NCI-H1105 (cell line): Measurements from ENCODE around the gene KCNIP4.
A peak's percentile ranks its signal among the peaks of the same experiment; 100 is the strongest.

Experiments
- DNase-seq: peaks from one replicate; lab custom pipeline; 2025; lab: John Stamatoyannopoulos, UW

Gene KCNIP4

DNA sequence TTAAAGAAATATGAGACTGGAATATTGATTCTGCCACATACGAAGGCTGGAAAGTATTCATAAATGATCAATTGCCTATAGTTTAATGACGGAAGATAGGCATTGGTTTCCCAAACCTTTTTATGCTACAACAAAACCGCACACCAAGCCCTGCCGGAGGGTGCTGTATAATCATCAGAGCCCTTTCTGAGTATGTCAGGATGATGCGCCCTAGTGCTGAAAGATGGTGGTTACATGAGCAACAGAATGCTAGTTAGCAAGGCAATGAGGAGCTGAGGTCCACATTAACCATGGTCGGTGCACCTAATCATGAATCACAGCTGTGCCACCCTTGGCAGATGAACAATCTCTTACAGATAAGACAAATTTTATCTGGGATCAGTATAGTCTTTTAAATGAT, 757.3 kb downstream of the KCNIP4 start:
- DNase-seq, result no peak

DNA sequence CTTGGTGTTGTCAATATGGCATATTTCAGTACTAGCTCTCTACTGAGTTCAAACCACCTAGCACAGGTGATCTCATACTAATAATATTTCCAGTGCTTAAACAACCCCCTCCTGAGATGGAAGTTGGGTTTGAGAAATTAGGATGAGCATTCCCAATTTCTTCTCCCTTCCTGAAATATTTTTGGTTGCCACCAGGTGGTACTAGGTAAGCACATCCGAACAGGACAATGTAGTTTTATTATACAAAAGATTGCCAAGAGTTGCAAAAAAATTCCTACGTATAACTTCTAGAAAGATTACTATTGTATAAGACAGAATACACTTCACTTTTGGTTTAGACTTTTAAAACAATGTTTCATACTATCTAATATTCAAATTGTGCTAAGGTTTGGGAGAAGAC, 763.8 kb downstream of the KCNIP4 start:
- no peak for DNase-seq

DNA sequence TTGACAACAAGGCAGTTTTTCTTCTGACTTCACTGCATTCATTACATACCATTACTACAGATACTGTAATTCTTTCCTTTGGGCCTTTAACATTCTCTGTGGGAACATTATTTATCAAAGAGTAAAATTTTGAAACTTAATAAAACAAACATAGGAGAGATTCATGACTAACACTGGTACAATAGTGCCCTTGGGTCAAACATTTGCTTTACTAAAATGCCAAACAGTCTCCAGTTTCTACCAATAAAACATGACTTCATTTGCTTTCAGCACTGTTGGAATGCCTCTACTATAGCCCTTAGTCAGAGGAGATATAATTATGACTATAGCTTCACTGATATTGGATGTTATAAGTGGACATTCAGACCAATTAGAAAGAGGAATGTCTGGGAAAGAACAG, 766.9 kb downstream of the KCNIP4 start:
- no peak for DNase-seq

DNA sequence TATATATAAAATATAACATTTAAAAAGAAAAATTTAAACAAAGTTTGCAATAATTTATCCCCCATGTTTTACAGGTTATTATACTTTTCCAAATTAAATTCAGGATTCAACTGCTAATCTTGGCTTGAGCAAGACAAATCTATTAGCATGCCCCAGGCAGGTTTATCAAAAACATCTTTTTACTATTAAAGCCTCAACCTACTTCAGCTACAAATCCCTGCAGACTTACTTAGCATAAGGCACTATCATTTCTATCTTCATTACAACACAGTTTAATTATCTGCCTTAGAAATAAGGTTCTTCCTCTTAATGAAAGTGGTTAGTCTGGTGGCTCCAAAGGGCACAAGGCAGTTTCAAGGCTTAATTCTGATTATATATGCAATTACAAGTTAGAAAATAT, 770.7 kb downstream of the KCNIP4 start:
- DNase-seq, result no peak

DNA sequence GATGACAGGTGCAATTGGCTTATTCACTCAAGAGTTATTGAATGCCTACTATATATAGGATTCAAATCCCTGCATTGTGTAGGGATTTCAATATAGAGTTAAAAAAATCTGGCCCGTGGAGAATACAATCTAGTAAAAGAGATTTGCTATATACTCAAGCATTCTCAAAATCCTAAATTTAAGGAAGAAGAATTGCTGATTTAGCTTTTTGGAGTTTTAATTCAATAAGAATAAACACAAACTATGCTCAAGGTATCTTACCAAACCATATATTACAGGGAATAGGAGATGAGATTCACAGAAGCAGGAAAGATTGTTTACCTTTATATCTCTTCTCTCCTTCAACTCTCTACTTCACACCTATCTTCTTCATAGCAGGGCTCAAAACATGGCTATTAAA, 771.5 kb downstream of the KCNIP4 start:
- DNase-seq, result no peak

DNA sequence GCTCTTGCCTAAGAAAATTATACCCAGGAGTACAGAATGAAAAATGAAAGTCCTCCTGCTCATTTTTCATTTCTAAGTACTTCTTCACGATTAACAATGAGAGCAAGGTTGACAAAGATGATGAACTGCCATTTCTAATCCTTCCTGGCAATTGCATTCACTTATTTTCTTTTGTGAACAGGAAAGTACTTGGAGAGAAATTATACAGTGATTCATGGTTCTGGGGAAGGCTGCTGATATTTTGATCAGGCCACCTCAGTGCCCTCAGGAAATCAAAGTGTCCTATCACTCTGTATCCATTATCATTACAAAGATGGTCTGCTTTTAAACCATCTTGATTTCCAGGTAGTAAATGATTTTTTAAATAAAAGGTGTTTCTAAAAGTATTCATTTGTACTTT, 780.9 kb downstream of the KCNIP4 start:
- DNase-seq, result no peak

DNA sequence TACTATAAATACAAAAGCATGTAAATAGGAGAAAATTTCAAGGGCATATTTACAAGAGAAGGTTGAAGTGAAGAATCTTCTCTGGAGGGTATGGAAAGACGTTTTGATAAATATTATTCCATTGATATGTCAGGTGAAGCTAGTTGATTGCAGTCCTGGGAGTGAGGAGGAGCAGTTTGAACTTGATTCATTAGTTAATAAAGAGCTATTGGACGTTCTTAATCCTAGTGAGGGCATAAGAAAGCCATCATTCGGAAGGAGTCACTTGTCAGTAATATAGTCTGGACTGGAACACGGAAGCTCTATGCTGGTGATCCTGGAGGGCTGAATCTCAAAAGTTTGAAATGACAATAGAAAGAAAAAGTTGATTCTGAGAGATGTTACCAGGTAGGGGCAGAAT, 793.2 kb downstream of the KCNIP4 start:
- no peak for DNase-seq

DNA sequence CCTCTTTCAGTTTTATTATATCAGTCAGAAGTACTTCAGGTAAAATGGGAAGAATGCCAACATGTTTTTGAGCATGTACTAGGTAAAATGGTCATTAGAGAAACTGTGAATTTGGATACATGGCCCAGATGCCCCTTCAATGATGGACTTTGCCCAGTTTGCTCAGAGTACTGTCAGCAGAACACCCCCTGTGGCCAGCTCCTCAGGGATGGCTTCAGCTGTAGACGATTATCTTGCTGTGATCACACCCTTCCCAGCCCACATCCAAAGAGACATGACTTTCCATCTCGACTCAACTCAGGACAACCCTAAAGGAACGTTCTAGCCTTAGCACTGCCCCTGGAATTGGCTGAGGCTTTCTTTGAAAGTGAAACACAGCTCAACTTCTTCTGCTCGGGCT, 809.2 kb downstream of the KCNIP4 start:
- no peak for DNase-seq

DNA sequence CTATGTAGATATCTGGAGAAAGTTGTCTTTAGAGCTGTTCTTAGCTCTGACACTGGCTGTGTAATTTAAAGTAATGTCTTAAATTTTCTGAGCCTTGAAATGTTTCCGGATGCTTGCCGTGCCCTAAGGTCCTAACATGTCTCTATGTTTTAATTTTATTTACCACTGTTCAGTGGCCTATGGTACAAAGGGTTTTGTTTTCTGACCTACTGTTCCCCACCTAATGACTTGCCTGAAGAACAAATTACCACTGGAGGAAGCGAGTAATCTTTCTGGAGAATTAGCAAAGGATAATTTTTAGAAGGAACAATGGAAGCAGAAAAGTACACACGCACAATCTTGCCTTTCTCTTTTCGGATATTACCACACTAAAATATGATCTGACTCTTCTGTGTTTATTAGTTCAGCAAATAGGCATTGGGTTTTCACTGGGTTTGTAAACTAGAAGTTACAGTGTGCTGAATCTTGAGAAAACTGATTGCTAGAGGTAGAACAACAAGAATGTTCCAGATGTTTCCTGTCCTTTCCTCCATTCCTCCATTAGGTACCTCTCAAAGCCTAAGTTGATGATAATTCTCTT, 812.4 kb downstream of the KCNIP4 start:
- DNase-seq, result no peak

DNA sequence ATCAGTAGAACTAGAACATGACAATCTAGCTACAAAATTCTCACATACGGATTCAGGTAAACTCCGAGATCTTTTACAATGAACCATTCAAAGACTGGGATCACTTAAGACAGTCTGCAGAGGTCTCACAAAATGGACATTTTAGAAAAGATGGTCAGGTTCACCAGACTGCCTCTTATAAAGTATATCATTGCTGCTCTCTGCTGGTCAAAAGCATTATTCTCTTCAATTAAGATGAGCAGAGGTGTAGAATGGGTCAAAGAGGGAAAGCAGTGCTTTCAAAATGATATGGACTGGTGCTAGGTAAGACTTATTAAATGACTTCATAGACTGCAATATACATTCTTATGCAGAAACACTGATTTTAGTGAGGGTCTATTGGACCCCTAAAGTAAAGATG, 813.6 kb downstream of the KCNIP4 start:
- peak; percentile 13 for DNase-seq

DNA sequence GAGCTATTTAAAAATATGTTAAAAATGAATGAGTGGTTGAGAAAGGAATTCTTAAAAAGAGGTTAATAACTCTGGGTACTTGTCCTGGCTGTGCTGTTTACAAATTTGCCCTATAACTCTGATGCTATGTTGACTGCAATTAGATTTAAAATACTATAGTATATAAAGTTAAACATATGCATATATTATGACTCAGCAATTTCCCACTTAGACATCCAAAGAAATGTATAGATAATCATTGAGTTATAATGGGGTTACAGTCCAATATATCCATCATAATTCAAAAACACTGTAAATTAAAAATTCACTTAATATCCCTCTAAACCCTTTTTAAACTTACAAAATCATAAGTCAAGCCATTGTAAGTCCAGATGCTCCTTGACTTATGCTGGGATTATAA, 818.0 kb downstream of the KCNIP4 start:
- no peak for DNase-seq

DNA sequence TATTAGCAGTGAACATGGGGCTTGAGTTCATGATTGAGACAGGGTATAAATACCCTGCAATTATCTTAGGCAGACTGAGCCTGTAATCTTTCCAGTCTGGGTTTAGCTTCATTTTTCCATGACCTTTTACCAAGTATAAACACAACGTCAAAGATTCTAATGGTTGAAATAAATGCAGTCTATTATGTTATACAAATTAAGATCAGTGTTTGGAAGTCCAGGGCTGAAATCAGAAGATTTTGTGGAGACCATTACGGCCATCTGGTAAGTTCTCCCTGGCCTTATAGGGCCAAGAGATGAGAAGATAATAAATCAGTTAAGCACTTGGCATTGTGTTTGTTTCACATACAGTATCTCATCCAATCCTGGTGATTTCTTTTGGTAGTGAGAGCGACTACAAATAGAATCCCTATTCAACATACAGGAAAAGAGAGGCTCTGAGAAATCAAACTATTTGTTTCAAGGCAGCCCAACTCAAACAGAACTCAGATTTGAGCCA, 822.5 kb downstream of the KCNIP4 start:
- no peak for DNase-seq

DNA sequence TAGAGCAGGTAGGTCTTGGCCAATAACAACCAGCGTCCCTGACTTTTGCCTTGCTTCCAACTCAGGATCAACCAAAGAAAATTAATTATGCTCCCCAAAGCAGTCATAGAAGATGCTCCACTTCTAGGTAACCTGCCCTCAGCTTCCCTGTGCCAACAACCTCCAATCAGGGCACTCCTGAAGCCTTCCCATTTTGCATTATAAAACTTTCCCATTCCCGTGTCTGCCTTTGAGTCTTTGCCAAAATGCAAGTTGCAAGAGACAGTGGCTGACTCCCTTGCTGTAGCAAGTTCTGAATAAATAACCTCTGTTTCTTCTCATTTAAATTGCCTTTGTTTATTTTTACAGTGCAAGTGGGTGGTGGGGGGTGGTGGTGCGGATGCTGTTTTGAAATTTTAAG, 830.3 kb downstream of the KCNIP4 start:
- DNase-seq, result no peak

DNA sequence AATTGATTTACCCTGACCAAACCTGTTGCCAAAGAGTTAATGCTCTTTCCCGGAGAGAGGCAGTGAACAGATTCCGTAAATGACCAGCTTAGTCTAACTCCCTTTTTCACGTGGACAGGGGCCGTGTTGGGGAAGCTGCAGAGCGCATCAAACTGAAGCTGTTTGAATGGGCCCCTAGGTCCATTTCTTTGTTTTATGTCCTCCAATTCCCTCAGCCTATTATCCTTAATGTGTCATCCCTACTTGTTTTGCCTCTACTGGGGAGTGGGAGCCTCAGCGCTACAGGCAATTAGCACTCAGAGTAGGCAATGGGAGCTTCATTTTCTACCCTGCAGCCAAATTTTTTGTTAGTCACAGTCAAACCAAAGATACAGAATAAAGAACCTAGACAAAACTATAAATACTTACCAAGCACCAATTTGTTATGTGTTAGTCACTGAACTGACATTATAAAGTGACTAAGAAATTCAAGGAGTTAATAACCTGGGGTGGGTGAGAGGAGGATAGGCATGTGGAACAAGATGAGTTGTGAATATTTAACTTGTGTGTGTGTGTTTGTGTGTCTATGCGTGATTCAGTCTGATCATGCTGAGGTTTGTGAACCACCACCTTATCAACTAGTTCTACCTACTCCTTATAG, 830.9 kb downstream of the KCNIP4 start:
- DNase-seq, result no peak

DNA sequence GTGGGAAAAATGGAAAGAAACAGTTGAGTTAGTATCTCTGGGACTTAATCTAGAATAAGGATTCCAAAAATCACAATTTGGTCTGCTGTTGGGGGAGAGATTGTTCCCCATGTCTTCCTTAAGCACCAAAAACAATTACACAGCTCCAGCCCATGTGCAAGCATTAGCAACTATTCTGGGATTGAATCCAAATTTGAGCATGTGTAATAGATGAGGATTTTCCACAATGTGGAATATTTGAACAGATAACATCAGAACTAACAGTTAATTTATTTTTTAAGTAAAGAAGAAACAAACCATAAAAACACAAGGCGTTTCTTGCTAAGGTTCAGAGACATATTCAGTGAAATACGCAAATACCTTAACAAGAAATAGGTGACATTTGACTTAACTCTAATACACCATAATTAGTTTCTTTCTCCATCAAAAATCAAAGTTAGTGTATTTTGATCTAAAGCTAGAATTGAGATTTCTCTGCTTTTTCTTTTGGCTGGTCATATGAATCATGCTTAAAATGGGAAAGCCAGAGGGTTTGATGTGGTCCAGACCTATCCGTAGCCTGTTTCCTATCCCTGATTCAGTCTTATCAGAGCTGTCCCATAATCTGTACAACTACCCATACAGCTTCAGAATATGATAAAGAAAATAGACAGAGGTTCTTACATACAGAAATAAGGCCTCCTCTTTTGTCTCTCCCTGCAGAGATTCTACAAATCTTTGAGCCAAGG, 834.9 kb downstream of the KCNIP4 start:
- DNase-seq, result no peak

DNA sequence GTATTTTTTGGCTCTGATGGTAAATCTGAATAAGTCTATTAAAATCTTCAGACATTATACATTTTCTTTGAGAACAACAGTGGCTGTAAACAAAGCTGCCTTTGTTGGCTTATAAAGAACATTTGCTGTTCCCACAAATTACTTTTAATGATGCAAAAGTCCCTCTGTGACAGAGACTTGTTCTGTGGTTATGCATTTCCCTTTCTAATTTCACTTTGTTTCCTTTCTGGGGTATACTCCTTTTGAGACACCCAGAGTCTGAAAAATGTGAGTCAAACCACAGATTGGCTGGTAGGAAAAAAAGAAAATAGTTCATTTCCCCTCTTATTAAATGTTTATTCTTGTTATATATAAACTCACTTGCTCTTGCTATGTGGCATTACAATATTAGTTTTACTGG, 845.9 kb downstream of the KCNIP4 start:
- DNase-seq, result no peak

DNA sequence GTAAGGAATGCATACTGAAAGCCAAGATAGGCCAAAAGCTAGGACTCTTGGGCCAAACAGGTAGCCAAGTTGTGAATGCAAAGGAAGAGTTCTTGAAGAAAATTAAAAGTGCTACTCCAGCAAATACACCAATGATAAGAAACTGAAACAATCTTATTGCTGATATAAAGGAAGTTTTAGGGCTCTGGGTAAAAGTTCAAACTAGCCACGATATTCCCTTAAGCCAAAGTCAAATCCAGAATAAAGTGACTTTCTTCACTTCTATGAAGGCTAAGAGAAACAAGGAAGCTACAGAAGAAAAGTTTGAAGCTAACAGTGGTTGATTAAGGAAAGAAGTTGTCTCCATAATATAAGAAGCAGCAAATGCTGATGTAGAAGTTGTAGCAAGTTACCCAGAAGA, 850.7 kb downstream of the KCNIP4 start:
- DNase-seq, result no peak

DNA sequence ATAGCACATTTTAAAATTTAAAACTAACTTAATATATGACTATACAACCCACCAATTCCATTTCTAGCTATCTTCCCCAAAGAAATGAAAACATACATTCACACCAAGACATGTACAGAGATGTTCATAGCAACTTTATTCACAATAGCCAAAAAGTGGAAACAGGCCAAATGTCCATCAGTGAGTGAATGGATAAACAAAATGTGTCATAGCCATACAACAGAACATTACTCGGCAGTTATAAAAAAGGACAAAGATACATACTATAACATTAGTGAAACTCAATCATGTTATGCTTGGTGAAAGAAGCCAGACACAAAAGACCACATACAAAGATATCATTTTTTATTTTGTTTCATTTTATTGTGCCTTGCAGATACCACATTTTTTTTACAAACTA, 851.5 kb downstream of the KCNIP4 start:
- no peak for DNase-seq

DNA sequence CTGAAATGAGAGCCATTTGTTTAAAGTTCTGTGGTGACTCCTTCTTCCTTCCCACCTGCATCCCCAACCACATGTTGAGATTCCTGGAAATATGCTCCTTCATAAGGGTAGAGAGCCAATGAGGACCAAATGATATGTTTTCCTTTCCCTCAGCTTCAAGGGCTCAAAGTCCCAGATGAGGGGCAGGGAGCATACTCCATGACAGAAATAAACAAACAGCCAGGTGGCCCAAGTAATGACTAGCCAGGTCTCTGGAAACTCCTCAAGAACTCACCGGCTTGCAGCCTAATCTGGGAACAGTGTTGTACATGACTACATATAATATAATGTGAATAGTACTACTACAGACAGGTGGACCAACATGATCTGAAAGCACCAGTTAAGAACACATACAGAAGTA, 856.0 kb downstream of the KCNIP4 start:
- DNase-seq, result no peak

DNA sequence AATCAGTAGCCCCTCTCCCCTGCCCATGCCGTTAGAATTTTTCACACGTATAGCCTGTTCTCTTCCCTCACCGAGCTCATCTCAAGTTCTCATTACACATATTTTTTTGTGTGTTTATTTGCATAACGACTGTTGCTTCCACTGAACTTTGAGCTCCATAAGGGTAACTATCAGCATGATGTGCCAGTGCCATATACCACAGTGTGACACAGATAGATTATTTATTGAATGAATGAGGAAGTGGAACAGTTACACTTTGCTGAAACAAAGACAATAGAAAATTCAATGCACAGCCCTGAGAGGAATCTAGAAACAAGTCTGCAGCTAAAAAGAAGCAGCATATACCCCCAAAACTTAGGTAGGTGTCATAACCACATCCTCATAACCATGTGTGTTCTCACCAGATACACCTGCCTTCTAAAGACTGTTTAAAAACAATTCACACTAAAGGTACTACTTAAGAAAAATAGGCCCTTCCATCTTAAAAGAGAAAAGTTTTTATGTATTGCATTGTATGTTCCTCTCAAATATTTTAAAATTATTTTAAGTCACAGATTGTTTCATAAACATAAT, 858.4 kb downstream of the KCNIP4 start:
- no peak for DNase-seq

DNA sequence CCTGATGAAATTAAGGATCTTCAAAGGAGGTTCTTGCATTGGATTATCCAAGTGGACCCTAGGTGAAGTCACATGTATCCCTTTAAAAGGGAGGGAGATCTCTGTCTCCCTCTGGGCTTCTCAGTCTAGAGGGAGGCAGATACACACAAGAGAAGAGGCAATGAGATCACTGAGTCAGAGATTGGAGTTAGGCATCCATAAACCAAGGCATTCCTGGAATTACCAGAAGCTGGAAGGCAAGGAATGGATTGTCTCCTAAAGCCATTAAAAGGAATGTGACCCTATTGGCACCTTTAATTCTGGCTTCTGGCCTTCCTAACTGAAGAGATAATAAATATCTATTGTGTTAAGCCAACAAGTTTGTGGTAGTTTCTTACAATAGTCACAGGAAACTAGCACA, 865.2 kb downstream of the KCNIP4 start:
- DNase-seq, result no peak

DNA sequence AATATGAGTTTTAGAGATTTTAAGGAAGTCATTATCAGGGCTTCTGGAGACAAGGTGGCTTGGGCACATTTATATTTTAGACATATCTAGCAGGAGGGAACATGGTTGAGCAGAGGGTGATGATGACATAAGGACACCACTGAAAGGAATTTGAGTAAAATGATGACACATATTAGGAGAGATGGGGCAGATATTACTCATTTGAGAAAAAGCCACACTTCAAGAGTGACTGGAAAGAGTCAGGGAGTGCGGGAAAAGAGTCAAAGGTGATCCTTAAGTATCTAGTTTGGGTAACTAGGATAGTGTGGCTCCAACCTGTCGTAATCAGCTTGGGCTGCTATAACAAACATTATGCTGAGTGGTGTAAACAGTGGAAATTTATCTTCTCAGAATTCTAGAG, 870.6 kb downstream of the KCNIP4 start:
- DNase-seq, result no peak

DNA sequence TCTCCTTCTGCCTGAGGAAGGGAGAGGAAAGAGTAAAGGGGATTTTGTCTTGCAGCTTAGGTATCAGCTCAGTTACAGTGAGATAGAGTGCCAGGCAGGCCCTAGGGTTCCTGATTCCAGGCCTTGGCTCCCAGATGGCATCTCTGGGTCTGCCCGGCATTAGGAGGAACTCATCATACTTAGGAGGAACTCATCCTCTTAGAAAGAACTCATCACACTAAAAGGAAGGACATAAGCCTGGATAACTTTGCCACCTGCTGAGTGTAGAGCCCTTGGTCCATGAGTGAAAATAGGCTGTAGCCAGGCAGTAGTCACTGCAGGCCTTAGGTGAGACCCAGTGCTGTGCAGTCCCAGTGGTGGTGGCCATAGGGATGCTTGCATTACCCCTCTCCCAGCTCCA, 881.2 kb downstream of the KCNIP4 start:
- no peak for DNase-seq
